K562 (cell line): ENCODE data around the gene RNF212B. TPM values are rescaled to one million over a fixed set of nuclear protein-coding genes. Genes with fewer than 3 reads are reported as not detected.

Experiments used
- ARID3A ChIP-seq: IDR thresholded peaks from 2 replicates; pipeline ENCODE4 v1.6.1; 2012; ENCODE audit warnings: low read depth, low read length, improper control_type of control experiment, borderline replicate concordance
- BRCA1 ChIP-seq, 2 experiments: fragments of 450-650 bp in 1 of 2; sonication (generic) in 1 of 2; formaldehyde crosslinking in 1 of 2; IDR thresholded peaks; 2 replicates each; pipeline versions ENCODE4 v1.5.0 to v1.6.1; 2017 to 2020; ENCODE audit warnings: mild to moderate bottlenecking in 1 of 2, missing genetic modification reagents in 1 of 2
- BRF2 ChIP-seq: IDR thresholded peaks from 3 replicates; pipeline ENCODE4 v1.6.1; 2011; ENCODE audit warnings: borderline replicate concordance, mild to moderate bottlenecking; ENCODE audit not compliant: insufficient read length, insufficient read depth
- C11orf30 ChIP-seq: fragments of 450-650 bp; IDR thresholded peaks from 2 replicates; pipeline ENCODE4 v1.6.1; 2016; ENCODE audit warnings: low read depth, mild to moderate bottlenecking
- CREB3 ChIP-seq: fragments of 450-650 bp; conservative IDR thresholded peaks from 2 replicates; pipeline ENCODE4 v1.6.1; 2016; ENCODE audit warnings: missing genetic modification characterization, low read depth, mild to moderate bottlenecking, missing compliant biosample characterization, moderate library complexity
- CREB3L1 ChIP-seq: fragments of 450-650 bp; IDR thresholded peaks from 2 replicates; pipeline ENCODE4 v1.6.1; 2014; ENCODE audit warnings: low read depth, mild to moderate bottlenecking, moderate library complexity, borderline replicate concordance
- HDGF ChIP-seq: fragments of 450-650 bp; IDR thresholded peaks from 2 replicates; pipeline ENCODE4 v1.6.1; 2016
- HNRNPL ChIP-seq: fragments of 200-400 bp; formaldehyde crosslinking; IDR thresholded peaks from 2 replicates; pipeline ENCODE4 v1.6.1; 2017; ENCODE audit warnings: low read depth, mild to moderate bottlenecking, low read length
- NCOA2 ChIP-seq, 2 experiments: fragments of 450-650 bp; IDR thresholded peaks; 2 replicates each; pipeline ENCODE4 v1.6.1; 2018; ENCODE audit warnings: mild to moderate bottlenecking in 2 of 2, moderate library complexity in 1 of 2; ENCODE audit not compliant: partially characterized antibody in 2 of 2
- SIN3A ChIP-seq, 2 experiments: fragments of 150-350 bp in 1 of 2; IDR thresholded peaks; 2 replicates each; pipeline ENCODE4 v1.6.1; 2011 to 2016; ENCODE audit warnings: borderline replicate concordance in 2 of 2, low read depth in 2 of 2, low read length in 2 of 2, mild to moderate bottlenecking in 2 of 2, moderate library complexity in 2 of 2; ENCODE audit not compliant: control insufficient read depth in 1 of 2
- SMAD4 ChIP-seq: fragments of 250-450 bp; sonication (Bioruptor Pico); conservative IDR thresholded peaks from 2 replicates; pipeline ENCODE4 v1.8.0; 2021; ENCODE audit warnings: inconsistent platforms, mild to moderate bottlenecking, moderate library complexity
- SMARCA5 ChIP-seq: fragments of 450-650 bp; IDR thresholded peaks from 2 replicates; pipeline ENCODE4 v1.6.1; 2016
- ZBTB49 ChIP-seq: sonication (generic); formaldehyde crosslinking; IDR thresholded peaks from 2 replicates; pipeline ENCODE4 v1.8.0; 2022; ENCODE audit warnings: missing genetic modification reagents, mild to moderate bottlenecking, borderline replicate concordance
- ZNF239 ChIP-seq: fragments of 250-450 bp; sonication (Bioruptor Pico); IDR thresholded peaks from 2 replicates; pipeline ENCODE4 v1.4.0; 2020; ENCODE audit warnings: mild to moderate bottlenecking
- ZNF449 ChIP-seq: fragments of 250-450 bp; sonication (Bioruptor Pico); IDR thresholded peaks from 2 replicates; pipeline ENCODE4 v1.8.0; 2022; ENCODE audit warnings: moderate library complexity, mild to moderate bottlenecking, inconsistent platforms
- ZNF583 ChIP-seq: fragments of 250-450 bp; sonication (Bioruptor Pico); IDR thresholded peaks from 2 replicates; pipeline ENCODE4 v1.4.0; 2020
- polyA plus RNA-seq, 8 experiments: library from polyadenylated mRNA; depleted of rRNA in 4 of 8; stranded (reverse) in 5 of 8; unstranded in 3 of 8; fragments of >200 nt; fragmentation: Nextera tagmentation in 2 of 8; fragmentation: Illumina TruSeq in 1 of 8; extraction: Ambion mirVana in 2 of 8; extraction: Trizol in 1 of 8; gene quantifications; 2 replicates each; pipeline versions ENCODE4 v1.2.1 to v1.2.3, GENCODE V29; 2011 to 2014; ENCODE audit warnings: inconsistent platforms in 1 of 8, missing spikeins in 1 of 8
- total RNA-seq, 7 experiments: library from RNA; depleted of rRNA in 6 of 7; stranded (reverse); fragments of >200 nt in 6 of 7; fragmentation: Illumina TruSeq in 2 of 7; extraction: Trizol in 2 of 7; gene quantifications; 2 replicates each; pipeline versions ENCODE4 v1.2.1 to v1.2.3, GENCODE V29; 2011 to 2021; ENCODE audit warnings: low replicate concordance in 1 of 7

Gene RNF212B
- total and polyA plus RNA-seq, 9 of the 15 experiments (the other 6 are each of a cell fraction or from before 2014, with no cell fraction given): 0.15 to 0.43 (median 0.27) TPM; not detected in 3

GRCh38 chr14:23286020-23286901 lies 48.5 kb downstream of the RNF212B start, which contains the start of gene HOMEZ (continued):
- TF ChIP-seq ARID3A (no peak), CREB3 (tag) (no peak), BRF2 (no peak), HDGF (no peak), C11orf30 (no peak), BRCA1 (IDR thresholded peaks at IDR 0.05) (no peak), BRCA1 (CRISPR knock-in tag; IDR thresholded peaks at IDR 0.05) (no peak), ZNF239 (CRISPR knock-in tag) (no peak), CREB3L1 (no peak), SMARCA5 (no peak), SMAD4 (CRISPR knock-in tag) (peak; percentile 53; the same call in 1 of the 2 replicates), SIN3A (IDR thresholded peaks at IDR 0.05; ENCODE audit: borderline replicate concordance in 2 of 2, control insufficient read depth in 1 of 2, low read depth in 2 of 2, low read length in 2 of 2) (peak in 1 of 2 experiments; percentile 48; a peak in 1 of 4 replicates), ZNF583 (CRISPR knock-in tag) (no peak), HNRNPL (peak; percentile 62; the same call in 1 of the 2 replicates), ZNF449 (CRISPR knock-in tag) (no peak), ZBTB49 (CRISPR knock-in tag) (no peak), NCOA2 (IDR thresholded peaks at IDR 0.05; ENCODE audit: partially characterized antibody in 2 of 2) (no peak)
